Neutrophil (primary cell): ENCODE measurements around the gene TRAF4.

Experiments used
- H3K27ac ChIP-seq: fragments of 200-600 bp; sonication (generic); 2 replicates; pipeline ENCODE4 v1.5.1; 2016; ENCODE audit warnings: mild to moderate bottlenecking, moderate library complexity
- H3K27me3 ChIP-seq: fragments of 200-600 bp; sonication (generic); 2 replicates; pipeline ENCODE4 v1.6.0; 2016; ENCODE audit warnings: mild to moderate bottlenecking
- H3K36me3 ChIP-seq: fragments of 200-600 bp; sonication (generic); 2 replicates; pipeline ENCODE4 v1.5.1; 2017
- H3K4me1 ChIP-seq, 2 experiments: fragments of 200-600 bp in 1 of 2; sonication (generic) in 1 of 2; 1 replicate in 1 of 2; 2 replicates in 1 of 2; pipeline versions ENCODE4 v1.5.1 to v1.6.1; 2013 to 2016; ENCODE audit warnings: low read depth in 1 of 2, low read length in 1 of 2, mild to moderate bottlenecking in 1 of 2, moderate library complexity in 1 of 2; ENCODE audit not compliant: control insufficient read depth in 1 of 2, insufficient read depth in 1 of 2
- H3K4me3 ChIP-seq, 2 experiments: fragments of 200-600 bp in 1 of 2; sonication (generic) in 1 of 2; 1 replicate in 1 of 2; 2 replicates in 1 of 2; pipeline ENCODE4 v1.5.1; 2013 to 2016; ENCODE audit warnings: low read depth in 1 of 2, low read length in 1 of 2, mild to moderate bottlenecking in 1 of 2, moderate library complexity in 1 of 2
- H3K9me3 ChIP-seq: fragments of 200-600 bp; sonication (generic); 2 replicates; pipeline ENCODE4 v1.5.1; 2016
- CTCF ChIP-seq: fragments of 200-600 bp; sonication (generic); IDR thresholded peaks from 2 replicates; pipeline ENCODE4 v1.5.1; 2016; ENCODE audit warnings: antibody characterized with exemption

Gene TRAF4

GRCh38 chr17:28712032-28712704 is 31.6 kb upstream of the TRAF4 start:
- peaks cover 22 to 25% of the 10 kb centered on the region in 2 experiments for H3K4me1 ChIP-seq
- peaks cover 15% of the 10 kb centered on the region for H3K27me3 ChIP-seq
- H3K27ac ChIP-seq: peak overlapping the region; percentile 80
- H3K4me3 ChIP-seq: peak overlapping the region; percentile 86 to 96
- no peaks in the 10 kb centered on the region for H3K36me3 ChIP-seq
- no peak for TF ChIP-seq CTCF
- H3K9me3 ChIP-seq: no peaks in the 10 kb centered on the region

GRCh38 chr17:28712705-28713415 is 31.0 kb upstream of the TRAF4 start:
- Histone ChIP-seq H3K4me1 (peaks cover 29 to 30% of the 10 kb centered on the region in 2 experiments), H3K27me3 (peaks cover 22% of the 10 kb centered on the region), H3K9me3 (no peaks in the 10 kb centered on the region), H3K4me3 (peak overlapping the region; percentile 86 to 96), H3K27ac (peak overlapping the region; percentile 80), H3K36me3 (no peaks in the 10 kb centered on the region)
- TF ChIP-seq CTCF: no peak

GRCh38 chr17:28714281-28714680 is 29.5 kb upstream of the TRAF4 start:
- no peaks in the 10 kb centered on the region for H3K9me3 ChIP-seq
- no peak for TF ChIP-seq CTCF
- no peak overlapping the region for H3K4me3 ChIP-seq
- H3K36me3 ChIP-seq: no peaks in the 10 kb centered on the region
- peaks cover 37 to 43% of the 10 kb centered on the region in 2 experiments for H3K4me1 ChIP-seq
- H3K27ac ChIP-seq: no peak overlapping the region
- H3K27me3 ChIP-seq: peaks cover 31% of the 10 kb centered on the region

- TF ChIP-seq CTCF: no peak
These were observed 28.6 kb upstream of the TRAF4 start for GRCh38 chr17:28715217-28715616.

GRCh38 chr17:28716740-28717577 is 26.9 kb upstream of the TRAF4 start:
- TF ChIP-seq CTCF: no peak
- no peaks in the 10 kb centered on the region for H3K36me3 ChIP-seq
- peaks cover 31% of the 10 kb centered on the region for H3K27me3 ChIP-seq
- peak overlapping the region; percentile 46 to 62 for H3K4me3 ChIP-seq
- H3K4me1 ChIP-seq: peaks cover 44 to 49% of the 10 kb centered on the region in 2 experiments
- H3K9me3 ChIP-seq: no peaks in the 10 kb centered on the region
- H3K27ac ChIP-seq: no peak overlapping the region

More at GRCh38 chr17:28715217-28715616, 28.6 kb upstream of the TRAF4 start:
- Histone ChIP-seq H3K27me3 (peaks cover 31% of the 10 kb centered on the region), H3K36me3 (no peaks in the 10 kb centered on the region), H3K4me3 (no peak overlapping the region), H3K9me3 (no peaks in the 10 kb centered on the region), H3K27ac (no peak overlapping the region), H3K4me1 (peaks cover 43 to 49% of the 10 kb centered on the region in 2 experiments)
